SKM-1 treated with dmso at 0.1 percent for 144 hours (cell line): Measurements from ENCODE around the gene DMKN.

Experiments
- DNase-seq: peaks from one replicate; lab custom pipeline; 2025; ENCODE audit not compliant: unreplicated experiment; lab: John Stamatoyannopoulos, UW

The DMKN gene

DNA sequence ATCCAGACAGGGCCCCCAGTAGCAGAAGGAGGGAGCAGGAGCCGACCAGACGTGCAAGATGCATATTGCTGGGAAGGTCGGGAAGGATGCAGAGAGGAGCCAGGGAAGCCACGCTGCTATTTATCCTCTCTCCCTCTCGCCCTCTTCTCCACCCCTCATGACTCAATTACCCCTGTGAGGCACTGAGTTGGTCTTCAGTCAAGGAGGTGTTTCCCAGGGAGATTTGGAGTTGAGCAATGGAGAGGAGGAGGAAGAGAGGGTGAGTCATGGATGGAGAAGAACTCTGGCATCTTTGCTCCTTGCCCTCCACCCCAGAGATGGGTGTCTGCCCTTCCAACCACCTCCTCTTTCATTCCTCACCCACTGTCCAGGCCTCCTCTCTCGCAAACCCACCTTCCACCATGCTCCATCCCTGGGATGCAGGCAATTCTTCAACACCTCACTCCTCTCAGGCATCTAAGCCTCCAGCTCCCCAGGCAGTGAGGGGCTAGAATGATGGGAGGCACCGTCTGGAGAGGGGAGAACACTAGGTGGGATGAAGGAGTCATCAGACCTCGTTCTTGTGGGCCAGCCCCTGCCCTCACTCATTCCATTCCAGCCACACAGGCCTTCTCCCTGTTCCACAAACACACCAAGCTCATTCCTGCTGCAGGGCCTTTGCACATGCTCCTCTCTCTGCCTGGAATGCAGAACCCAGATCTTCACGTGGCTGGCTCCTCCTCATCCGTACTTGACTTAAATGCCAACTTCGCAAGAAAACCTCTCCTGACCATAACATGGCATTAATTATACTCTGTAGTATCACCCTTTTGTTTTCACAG is 15.0 kb upstream of the DMKN start, which contains the start of gene SBSN:
TSS of gene SBSN (minus strand) at position 94 of the 821 bp plus-strand sequence. CDS start at position 64, 30 bp downstream.
- no peak for DNase-seq

DNA sequence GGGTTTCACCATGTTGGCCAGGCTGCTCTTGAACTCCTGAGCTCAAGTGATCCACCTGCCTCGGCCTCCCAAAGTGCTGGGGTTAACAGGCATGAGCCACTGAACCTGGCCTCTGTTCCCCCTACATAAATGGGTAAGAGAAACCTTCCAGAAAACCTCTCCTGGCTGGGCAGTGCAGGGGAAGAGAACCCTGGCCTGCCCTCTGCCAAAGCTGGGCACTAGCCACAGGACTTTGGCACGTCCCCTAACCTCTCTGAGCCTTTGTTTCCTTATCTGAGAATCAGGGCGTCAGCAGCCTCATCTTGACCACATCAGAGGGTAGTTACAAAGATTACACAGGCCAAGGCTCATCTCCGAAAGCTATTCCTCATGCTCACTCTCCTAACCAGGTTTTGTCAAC is 12.4 kb upstream of the DMKN start:
- DNase-seq, result no peak

DNA sequence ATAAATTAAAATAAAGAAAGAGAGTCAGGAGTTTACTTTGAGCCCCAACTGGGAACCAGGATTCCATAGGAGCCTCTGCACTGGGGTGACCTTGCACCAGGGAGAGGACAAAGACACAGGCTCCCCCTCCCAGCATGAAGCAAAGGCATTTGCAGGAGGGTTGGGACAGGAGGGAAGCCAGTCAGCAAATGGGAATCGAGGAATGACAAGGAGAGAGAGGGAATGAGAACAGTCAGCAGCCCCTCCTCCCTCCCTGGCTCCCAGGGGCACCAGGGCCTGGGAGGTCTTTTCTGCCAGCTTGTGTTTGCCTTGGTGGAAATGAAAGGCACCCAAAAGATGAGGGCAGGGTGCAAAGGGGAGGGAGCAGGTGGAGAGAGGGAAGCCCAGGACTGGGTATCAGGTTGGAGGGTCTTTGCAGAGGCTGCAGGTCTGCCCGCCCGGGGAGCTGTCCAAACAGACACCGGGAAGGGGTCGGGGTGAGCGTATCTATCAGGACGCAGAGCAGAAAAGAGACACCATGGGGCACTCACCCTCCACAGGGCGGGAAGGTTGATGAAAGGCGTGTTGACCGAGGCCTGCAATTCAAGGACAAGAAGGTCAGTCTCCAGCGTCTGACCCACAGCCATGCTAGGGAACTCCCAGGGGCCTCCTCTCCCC is 10.9 kb upstream of the DMKN start:
- no peak for DNase-seq

DNA sequence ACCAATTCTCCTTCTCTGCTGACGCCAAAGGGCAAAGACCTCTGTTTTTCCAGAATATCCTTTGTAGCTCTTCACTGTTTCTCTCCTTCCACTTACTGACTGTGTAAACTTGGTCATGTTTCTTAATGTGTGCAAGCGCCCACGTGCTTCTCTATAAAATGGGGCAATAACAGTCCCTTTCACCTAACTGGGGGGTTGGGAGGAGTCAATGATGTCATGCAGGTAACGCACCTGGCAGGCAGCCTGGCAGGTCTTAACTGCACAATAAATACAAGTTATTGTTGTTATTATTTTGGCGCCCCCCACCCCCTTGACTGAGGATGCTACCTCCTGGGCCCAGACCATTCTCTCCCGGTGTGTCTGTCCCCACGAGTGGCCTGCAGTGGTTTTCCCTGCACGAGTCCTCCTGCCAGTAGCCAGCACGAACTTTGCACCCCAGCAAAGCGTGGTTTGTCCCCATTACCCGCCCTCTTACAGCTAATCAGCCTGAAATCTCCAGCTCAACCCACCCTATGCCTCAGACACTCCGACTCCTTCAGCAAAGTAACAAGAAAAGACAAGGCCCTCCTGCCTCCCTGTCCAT is 9.4 kb upstream of the DMKN start:
- no peak for DNase-seq

DNA sequence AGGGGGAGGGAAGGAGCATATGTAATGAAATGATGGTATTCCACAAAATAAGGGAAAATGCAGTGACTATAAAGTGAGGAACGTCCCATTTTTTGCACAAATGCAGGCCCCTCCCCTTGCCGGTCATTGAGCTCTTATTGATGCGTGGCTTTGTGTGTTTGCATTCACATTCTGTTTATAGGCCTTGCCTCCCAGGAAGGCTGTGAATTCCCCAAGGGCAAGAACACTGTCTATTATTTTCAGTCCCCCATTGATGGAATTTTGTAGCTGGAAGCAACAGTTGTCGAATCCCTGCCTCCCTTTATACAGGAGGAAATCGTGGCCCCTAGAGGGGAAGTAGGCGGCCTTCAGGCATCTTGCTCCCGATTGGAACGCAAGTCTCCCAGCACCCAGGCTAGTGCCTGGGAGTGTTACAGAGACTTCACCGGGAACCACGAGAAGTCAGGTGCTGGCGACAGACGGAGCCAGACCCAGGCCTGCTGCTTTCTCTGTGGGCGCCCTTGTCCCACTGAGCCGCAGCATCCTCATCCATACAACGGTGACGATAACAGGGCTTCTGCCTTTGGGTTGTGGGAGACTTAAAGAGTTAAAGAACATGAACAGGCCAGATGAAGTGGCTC is 7.8 kb upstream of the DMKN start:
- no peak for DNase-seq

DNA sequence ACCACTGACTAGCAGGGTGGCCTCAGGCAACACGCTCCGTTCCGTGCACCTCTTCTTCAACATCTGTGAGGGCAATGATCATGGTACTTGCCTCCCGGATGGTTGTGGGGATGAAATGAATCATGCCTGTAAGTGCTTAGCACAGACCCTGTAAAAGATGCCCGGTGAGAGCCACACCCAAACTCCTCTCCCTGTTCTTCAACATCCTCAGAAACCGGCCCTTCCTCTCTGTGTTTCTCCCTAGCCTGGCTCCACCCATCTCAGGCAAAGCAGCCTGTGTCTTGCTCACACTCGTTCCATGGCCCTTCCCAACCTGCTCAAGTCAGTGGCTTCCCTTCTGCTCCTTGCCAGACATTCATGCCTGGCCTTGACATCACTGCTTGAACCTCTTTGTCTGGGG is 5.8 kb upstream of the DMKN start:
- DNase-seq, result no peak

DNA sequence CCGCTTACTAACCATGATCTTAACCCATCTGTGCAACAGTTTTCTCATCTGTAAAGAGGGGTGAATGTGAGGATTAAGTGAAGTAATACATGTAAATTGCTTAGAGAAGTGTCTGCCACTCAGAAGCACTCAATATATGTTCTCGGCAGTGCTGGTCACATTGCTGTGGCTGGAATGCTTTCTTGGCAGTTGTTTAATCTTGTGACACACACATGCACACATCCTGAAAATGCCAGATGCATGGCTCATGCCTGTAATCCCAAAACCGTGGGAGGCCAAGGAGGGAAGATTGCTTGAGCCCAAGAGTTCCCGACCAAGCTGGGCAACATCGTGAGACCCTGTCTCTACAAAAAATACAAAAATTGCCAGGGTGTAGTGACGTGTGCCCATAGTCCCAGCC is 4.9 kb upstream of the DMKN start:
- DNase-seq, result no peak

DNA sequence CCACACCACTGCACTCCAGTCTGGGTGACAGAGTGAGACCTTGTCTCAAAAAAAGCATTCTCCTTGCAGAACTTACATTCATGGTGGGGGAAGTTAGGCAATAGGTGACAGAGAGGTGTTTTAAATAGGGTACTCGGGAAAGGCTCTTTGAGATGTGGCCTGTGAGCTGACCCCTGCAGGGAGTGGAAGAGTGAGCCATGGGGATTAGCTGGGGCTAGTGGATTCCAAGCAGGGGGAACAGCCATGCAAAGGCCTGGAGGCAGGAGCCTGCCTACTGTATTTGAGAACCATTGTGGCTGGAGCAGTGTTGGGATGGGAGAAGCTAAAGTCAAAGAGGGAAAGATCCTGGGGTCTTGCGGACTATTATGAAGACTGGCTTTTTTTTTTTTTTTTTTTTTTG is 3.9 kb upstream of the DMKN start:
- DNase-seq, result no peak

DNA sequence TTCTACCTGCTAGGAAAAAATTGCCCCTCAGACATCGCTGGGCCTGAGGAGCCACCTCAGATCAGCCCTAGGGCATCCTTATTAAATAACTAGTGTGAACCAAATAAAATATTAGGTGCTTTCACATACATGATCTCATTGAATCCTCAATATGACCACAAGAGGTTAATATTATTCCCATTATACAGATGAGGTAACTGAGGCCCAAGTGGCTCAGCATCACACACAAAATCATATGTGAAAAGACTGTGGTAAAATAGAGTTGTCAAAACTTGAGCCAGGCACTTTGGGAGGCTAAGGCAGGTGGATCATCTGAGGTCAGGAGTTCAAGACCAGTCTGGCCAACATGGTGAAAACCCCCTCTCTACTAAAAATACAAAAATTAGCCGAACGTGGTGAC is 2.9 kb upstream of the DMKN start:
- DNase-seq, result no peak

DNA sequence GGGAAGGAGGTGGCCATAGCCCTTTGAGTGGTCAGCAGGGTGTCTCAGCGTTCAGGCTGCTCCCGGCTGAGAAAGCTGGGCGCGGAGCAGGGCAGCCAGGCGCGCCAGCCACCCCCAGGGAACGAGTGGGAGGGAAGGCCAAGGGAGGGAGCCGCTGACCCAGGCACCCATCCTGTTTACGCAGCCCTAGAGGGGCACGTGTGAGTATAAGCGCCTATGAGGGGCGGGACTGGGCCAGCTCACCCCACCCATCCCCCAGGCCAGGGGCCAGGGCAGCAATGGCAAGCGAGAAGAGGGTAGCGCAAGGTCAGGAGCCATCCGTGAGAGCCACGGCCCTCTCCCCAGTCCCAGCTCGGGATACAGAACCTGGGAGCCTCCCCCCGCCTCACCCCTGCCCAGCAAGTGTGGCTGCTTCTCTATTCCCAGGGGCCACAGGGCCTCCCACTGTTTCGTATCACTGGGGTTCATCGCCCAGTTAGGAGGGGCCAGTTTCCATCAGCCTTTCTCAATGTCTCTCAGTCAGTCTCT is 897 bp upstream of the DMKN start:
- no peak for DNase-seq

DNA sequence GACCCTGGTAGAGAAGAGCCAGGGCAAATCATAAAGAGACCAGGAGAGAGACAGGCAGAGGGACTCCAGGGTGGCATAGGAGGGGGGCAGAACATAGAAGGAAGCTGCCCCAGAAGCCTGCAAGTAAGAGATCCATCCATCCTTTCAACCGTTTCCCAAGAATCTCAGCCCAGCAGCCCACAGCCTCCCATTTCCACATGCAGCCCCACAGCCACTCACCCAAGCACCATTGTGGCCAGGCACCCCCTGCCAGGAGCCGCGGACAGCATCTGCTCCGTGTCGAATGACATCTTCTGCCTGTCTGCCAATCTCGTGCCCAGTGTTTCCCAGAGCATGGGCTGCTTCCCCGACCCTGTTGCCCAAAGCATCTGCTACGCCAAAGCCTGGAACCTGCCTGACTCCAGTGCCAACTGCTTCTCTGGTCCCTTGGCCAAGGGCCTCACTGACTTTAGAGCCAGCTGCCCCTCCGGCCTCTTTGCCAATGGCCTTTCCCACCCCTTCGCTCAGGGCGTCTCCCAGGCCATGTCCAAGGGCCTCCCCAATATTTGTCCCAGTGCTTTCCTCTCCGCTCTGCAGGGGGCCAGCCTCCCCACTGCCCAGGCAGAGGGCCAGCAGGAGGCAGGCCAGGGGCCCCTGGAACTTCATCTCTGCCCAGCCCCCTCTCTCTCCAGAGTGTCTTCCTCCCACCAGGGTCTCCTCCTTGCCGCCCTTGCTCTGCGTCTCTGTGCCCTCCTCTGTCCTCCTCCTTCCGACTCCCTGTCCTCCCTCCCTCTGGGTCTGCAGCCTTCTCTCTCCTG is 420 bp downstream of the DMKN start:
- DNase-seq, result no peak

DNA sequence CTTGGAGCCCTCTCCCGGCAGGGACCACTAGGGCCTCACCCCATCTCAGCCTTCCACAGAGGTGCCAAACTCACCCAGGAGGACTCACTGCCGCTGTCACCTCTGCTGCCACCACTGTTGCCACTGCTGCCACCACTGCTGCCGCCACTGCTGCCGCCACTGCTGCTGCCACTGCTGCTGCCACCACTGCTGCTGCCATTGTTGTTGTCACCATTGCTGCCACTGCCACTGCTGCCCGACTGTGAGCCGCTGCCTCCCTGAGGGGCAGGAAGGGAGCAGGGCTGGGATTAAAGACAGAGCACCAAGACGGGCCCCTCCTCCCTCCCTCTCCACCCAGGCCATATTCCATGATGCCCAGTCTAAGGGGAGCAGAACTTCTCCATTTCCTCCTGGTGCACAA is 2.1 kb downstream of the DMKN start:
- no peak for DNase-seq

DNA sequence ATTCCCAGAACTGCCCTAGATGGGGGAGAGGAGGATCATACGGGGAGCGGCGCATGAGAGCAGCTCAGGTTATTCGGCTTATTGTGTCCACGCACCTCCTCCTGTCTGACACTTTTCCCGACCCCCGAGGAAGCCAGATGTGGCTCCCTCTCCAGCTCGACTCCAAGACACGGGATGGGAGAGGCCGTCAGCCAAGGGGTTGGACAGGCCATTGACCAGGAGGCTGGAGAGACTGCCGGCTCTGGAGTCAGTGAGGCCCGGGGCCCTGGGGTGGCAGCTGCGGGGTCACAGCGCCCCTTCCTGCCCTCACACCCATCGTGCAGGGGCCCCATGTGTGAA is 2.9 kb downstream of the DMKN start:
- no peak for DNase-seq

DNA sequence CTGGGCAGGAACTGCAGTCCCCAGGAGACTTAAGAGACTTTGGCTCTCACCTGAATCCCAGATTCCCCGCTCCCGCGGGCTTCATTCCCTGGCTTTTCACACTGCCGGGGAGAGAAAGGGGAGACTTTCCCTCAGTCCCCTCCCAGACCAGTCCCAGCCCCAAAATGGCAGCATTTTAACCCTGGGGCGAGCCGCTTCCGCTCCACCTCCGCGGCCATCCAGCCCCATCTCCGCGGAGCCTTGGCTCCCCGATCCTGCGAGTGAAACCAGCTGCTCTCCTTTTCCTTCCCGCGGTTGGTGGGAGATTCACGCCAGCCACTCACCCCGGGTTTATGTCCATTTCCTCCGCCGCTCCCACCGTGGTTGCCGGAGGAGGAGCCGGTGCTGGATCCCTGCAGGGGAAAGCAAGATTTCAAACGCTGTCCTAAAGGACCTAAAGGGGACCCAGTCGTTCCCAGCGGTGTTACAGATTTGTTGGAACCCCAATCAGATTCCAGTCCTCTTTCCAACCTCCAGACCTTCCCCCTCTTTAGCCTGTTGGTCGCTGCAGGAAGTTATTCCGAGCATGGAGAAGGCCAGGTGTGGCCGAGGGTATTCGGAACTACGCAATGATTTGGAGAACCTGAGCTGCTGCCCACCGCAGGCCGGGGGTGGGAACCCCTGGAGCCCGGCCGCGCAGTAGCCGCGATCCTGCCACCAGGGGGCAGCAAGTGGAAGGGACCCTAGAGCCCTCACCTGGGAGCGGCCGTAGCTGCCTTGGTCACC is 3.4 kb downstream of the DMKN start:
- no peak for DNase-seq

DNA sequence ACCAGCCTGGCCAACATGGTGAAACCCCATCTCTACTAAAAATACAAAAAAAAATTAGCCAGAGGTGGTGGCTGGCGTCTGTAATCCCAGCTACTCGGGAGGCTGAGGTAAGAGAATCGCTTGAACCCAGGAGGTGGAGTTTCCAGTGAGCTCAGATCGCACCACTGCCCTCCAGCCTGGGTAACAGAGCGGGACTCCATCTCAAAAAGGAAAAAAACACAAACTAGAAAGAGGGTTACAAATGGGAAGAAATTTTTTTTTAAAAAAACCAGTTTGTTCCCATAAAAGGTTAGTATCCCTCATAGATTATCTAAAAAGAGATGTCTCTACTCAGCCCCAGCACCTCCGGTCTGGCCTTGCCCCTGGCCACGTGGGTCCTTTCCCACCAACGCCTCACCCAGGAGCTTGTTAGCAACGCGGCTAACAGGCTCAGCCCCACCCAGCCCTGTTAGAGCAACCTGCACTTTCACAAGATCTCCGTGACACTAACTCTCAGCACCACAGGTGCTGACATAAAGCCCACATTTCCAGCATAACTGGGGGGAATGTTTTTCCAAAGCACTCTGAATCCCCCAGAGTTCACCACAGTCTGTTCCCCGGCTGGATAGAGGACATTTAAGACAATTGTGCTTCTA is 4.3 kb downstream of the DMKN start:
- no peak for DNase-seq

DNA sequence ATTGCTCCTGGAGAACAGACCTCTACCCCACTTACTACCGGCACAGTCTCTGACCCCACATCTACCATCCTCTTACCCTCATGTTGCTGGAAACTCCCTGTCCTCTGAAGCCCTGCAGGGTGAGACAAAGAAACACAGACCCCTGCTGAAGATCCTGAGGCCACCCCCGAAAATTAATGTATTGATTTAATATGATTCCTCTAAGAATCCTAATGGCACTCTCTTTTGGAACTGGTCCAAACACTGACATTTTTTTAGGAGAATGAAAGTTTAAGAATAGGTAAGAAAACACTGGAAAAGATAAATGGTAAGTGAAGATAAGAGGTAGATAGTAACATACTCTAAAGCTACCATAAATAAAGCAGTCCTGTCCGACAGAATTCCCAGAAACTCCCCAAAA is 5.3 kb downstream of the DMKN start:
- DNase-seq, result no peak

DNA sequence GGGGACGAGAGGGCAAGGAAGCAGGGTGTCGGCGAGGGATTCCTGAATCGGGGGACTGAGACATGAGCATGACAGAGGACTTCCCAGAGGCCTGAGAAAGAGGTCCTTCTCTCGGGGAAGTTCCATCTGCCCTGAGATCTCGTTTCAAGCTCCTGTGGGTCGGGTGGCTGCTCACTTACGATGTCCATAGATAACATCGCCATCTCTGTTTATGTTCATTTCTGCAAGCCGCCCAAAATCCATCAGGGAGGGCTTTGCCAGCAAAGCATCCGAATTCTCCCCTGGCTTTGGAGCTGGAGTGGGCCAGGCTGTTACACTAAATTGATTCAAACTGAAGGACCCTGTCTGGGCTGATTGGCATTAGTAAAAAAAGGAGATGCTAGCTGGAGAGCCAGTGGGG is 5.9 kb downstream of the DMKN start:
- DNase-seq, result no peak

DNA sequence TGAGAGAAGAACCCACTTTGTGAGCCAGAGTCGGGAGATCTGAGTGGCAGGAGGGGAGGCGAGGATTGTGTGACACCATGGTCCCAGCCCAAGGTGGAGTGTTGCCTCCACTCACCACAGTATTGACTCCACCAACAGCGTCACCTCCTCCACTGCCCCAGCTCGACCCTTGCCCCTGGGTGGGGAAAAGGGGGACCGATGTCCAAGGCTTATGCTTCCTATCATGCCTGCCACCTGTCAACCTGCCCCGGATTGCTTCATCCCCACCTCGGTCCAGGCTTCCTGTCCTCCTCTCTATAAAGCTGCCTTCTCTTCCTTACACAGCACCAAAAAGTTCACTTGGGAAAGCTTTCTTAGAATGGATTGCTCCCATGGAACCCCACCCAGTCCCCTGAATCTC is 7.4 kb downstream of the DMKN start:
- no peak for DNase-seq

DNA sequence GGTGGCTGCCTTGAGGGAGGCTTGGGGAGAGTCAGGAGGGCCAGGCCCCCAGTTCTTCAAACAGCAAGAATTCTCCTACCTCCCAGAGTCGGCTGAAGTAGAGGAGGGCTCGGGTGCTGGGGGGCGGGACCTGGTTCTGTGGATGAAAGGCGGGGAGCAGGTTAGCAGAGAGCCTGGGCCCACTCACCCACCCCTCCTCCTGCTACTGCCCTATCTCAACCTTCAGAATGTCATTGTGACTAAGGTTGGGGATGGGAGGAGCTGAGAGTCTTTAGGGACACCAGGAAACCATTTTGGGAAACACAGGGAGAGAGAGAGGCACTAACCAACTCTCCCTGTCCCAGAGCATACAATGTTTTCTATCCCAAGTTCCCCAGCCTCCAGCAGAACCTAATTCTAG is 10.7 kb downstream of the DMKN start:
- no peak for DNase-seq

DNA sequence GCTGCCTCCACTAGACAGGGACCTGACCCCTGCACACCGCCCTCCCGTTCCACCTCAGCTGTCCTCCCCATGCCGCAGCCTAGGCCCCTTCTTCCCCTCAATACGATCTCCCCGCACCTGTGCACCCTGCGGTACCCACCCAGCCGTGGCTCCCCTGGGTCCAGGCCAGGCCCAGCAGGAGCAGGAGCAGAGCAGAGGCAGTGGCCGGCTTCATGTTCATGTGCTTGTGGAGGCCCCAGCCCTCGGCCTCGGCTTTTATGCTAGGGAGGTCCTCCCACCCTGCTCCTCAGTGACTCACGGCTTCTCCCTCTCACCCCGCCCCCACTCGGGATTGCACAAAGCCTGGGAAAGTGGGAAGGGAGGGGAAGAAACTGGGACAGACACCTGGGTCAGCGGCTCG is 11.8 kb downstream of the DMKN start:
- no peak for DNase-seq
